Ammon's horn (tissue), 1 donor: Measurements from ENCODE around the gene TCF7L2.

Source experiments
- DNase-seq: peaks from one replicate; pipeline ENCODE4 v3.0.0-alpha.2; 2016; ENCODE audit warnings: low spot score

TCF7L2 gene

DNA sequence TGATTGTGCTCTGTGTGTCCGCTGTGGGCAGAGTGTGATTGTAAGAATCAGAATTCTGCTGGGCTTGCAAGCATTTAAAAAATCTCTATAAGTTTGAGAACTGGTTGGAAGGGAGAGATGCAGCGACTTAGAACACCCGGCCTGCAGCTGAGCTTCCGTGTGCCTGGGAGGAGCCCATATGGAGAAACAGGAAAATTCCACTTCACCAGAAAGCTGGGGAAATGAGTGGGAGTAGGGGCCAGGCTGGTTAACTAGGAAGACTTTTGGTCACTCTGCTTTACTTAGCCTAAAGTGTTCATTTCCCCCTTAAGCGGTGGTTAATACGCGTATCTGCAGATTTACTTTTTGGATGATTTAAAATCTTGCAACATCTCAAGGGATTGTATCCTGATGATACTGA is 72.2 kb downstream of the TCF7L2 start:
- no peak for DNase-seq

DNA sequence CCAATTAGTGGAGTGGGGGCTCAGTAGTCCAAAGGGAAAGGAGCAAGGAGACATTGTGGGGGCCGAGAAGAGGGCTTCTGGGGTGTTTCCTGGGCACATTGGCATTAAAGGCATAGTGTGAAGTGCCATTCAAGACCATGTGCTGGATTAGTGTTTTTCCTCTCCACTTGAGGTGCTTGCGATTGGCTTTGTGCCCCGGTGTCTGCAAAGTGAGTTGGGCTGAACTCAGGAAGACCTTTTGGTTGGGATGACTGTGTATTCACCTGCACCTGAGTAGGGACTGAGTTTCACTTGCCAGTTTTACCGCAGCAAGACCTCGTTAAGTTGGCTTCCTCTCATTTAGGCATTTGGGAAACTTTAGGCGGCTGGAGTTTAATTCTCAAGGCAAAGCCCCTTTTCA is 73.0 kb downstream of the TCF7L2 start:
- DNase-seq = no peak

GRCh38 chr10:113024930-113025329 is 74.9 kb downstream of the TCF7L2 start:
- no peak for DNase-seq

DNA sequence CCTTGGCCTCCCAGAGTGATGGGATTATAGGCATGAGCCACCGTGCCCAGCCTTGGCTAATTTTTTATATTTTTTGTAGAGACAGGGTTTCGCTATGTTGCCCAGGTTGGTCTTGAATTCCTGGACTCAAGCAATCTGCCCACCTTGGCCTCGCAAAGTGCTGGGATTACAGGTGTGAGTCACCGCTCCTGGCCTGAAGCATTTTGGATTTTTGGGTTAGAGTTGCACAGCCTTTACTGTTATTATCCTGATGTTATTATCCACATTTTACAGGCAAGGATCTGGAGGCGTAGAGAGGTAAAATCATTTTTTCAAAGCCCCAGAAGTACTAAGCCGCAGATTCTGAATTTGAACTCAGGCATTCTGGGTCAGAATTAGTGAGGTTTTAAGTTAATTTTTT is 75.4 kb downstream of the TCF7L2 start:
- DNase-seq = no peak

DNA sequence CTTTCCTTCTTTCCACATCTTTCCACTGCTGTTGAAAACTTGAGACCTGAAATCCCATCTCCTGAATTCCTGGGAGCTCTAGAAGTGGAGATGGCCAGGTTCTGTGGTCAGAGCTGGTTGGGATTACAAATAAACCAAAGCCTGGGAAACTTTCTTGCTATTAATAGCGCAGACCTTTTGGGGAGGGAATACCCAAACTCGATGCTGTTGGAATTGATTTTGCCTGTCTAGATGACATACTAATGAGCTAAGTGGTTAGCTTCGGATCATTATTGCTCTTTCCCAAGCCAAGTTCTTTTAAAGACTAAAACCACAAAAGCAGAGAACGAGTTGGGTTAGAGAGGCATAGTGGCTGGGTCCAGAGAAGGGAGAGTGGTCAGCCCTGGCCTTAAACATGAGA is 76.6 kb downstream of the TCF7L2 start:
- DNase-seq = no peak

GRCh38 chr10:113027230-113027573 is 77.2 kb downstream of the TCF7L2 start:
- no peak for DNase-seq

- DNase-seq = peak; percentile 57
These were observed 77.8 kb downstream of the TCF7L2 start for GRCh38 chr10:113027574-113028455.

GRCh38 chr10:113028456-113029440 is 78.7 kb downstream of the TCF7L2 start:
- DNase-seq = peak; percentile 23

DNA sequence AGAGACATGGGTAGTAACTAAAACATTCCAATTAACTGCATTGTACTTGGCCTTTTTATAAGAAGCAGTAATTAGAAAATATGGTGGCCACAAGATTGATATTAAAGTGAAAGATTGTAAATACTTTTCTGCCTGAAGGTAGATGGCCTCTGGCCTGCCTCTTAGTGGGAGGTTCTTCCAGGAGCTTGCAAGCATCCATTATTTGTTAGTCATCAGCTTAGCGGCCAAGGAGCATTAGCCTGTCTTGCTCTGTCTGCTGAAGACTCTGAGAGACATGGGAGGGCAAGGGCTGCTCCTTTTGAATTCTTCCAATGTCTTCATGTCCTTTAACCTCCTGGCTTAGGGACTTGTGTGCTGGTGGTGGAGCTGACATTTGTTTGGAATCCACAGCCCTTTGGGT is 80.4 kb downstream of the TCF7L2 start:
- DNase-seq = no peak

- DNase-seq = no peak
These were observed 81.1 kb downstream of the TCF7L2 start for GRCh38 chr10:113031147-113031546.

GRCh38 chr10:113033991-113034390 is 83.9 kb downstream of the TCF7L2 start:
- no peak for DNase-seq

GRCh38 chr10:113035732-113036312 is 85.8 kb downstream of the TCF7L2 start:
- DNase-seq = no peak

DNA sequence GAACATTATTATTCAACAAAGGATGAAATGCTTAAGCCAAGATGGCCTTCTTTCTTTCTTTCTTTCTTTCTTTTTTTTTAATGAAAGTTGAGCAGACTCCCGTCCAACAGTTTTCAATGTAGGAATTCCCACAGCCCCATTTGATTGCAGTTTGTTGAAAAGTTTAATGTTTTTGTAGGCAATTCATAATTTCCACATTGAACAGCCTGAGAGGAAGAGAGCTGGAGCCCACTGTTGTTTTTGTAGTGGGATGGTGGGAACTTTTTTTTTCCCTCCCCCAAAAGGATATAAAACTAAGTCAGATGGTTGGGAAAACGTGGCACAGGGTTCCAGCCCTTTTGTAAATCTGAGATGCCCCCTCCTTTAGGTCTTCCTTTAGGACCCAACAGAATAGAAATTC is 86.6 kb downstream of the TCF7L2 start:
- no peak for DNase-seq

DNA sequence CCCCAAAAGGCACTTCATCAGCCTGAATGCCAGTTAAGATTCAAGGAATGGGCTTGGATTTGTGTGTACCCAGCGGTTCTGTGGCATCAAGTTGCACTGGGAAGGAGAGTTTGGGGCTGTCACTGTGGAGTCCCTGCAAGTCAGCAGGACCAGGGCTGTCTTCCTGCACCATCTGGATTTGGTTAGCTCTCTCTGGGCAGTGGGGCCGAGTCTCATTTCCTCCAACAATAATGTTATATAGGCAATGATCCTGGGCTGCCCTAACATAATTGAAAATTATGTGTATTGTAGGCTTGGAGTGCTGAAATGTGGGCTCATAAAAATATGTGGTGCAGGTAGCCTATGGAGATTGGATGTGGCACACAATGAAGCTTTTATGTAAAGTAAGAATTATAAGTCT is 87.2 kb downstream of the TCF7L2 start:
- no peak for DNase-seq

DNA sequence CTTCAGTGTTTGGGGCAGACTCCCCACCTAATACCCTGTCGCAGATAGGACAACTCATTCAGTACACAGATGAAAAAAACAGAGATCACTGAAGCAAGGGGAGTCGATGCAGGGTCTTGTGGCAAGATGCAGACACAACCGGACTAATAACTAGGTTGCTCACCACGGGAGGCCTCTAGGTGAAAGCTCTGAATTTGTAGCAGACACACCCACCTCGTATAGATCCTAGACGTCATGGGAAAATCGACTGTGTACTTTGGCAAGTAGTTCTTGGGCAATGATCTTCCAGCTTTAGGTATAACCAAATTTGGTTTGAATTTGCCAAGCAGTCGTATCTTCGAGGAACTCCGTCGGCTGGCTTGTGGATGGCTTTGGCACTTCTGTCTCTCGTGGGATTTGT is 88.1 kb downstream of the TCF7L2 start:
- no peak for DNase-seq

GRCh38 chr10:113038985-113039384 is 88.9 kb downstream of the TCF7L2 start:
- no peak for DNase-seq

DNA sequence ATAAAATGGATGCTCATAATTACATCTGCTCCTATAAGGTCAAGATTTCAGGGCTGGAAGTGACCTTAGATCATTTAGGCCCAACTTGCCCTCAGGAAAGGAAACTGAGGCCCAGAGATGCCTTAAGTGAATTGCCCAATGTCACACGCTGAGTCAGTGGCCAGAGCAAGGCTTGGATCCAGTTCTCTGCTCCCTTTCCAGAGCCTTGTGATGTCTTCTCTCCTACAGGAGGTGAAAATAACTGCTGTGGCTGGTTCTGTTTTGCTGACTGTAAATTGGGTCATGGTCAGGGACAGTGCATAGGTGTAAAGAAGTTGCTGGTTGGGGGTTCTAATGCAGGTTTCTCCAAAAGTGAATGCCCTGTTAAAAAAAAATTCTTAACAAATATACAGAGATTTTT is 91.3 kb downstream of the TCF7L2 start:
- DNase-seq = no peak

DNA sequence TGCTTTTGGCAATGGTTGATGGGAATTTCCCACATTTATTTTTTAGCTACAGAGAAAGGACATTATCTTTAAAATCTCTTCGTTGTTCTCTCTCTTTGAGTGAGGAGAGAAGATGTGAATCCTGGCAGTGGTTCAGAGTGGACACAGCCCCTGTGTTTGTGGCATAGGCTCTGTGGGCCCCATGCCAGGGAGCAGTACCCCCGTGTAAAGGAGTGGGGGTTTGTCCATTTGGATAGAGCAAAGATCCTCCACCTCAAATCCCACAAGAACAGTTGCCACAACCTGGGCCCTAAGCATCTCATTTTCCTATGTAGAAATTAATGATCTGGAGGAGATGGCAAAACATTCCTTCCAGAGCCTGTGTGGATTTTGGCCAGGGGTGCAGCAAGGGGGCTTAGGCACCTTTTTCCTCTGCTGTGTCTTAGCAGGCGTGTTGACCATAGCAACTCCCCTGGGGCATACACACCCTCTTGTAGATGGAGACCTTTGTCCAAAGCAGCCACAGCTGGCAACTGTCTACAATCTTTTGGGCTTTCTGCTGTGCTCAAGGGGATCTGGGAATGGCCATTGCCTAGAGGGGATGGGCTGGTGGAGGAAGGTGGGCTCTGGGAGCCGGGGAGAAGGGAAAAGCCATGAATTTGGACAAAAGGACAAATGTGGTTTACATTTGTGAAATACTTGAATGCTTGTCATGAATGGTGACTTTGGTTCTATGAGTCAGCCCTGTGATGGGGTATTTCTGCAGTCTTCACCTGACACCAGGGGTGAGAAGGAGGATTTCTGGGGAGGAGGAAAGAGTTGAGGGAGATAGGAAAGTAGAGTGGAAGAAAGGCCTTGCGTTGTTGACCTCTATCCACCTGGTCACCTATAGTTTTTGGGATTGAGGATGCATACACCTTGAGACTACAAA is 92.0 kb downstream of the TCF7L2 start:
- DNase-seq = no peak

- DNase-seq = no peak
These were observed 92.8 kb downstream of the TCF7L2 start for GRCh38 chr10:113042868-113043267.

DNA sequence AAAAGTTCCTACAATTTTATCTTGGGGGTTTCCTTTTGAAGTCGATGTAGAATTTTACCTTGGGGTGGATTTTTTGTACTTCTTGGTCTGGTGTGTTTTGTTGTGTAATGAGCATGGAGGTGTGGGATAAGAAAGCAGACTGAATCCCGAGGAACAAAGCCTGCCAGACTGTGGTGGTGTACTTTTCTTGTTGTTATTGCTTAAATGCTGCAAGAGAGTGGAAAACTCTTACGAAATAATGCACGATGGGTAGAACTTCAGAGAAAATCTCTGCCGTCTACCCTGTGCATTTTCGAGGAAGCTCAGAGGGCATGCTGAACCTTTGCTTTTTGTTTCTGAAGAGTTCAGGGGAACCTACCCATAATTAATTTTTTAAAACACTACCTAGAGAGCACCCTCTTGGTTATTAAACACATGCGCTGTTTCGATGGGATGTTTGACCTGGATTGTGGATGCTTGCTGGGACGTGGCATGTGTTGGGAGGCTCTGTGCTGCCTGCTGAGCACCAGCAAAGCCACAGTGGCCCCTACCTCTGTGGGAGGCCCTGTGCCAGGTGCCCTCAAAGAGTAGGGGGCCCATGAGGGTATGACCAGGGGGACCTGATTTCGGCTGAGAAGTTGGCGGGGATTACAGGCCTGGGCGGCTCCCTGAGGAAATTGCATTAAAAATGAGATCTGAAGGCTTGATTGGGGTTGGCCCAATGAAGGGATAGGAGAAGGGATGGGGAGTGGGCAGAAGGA is 94.1 kb downstream of the TCF7L2 start:
- DNase-seq = no peak
